Endothelial cell of umbilical vein (primary cell): ENCODE data around the gene CLEC11A. TPM values are rescaled to one million over a fixed set of nuclear protein-coding genes. Genes with fewer than 3 reads are reported as not detected.
A peak's percentile ranks its signal among the peaks of the same experiment; 100 is the strongest.

ENCODE experiments used
- BruUV-seq: library from RNA; stranded (reverse); fragments of 400-500 nt; replicated peaks from 2 replicates; lab custom pipeline; 2021; lab: Mats Ljungman, UMichigan
- CTCF ChIA-PET: fragments of 300-600, 350-600 bp; sonication (Branson Sonifier 250); formaldehyde crosslinking; loops from one replicate; lab custom pipeline; 2021; ENCODE audit warnings: antibody characterized with exemption, inconsistent platforms; lab: Charles Lee
- POLR2A ChIA-PET: fragments of 300-600, 350-600 bp; sonication (Branson Sonifier 250); formaldehyde crosslinking; loops from one replicate; lab custom pipeline; 2021; ENCODE audit warnings: antibody characterized with exemption, inconsistent platforms; lab: Charles Lee
- DNase-seq: peaks from one replicate; pipeline ENCODE4 v3.0.0-alpha.2; 2011; ENCODE audit warnings: low read depth, low spot score
- FAIRE-seq: peaks from 2 replicates; lab custom pipeline; 2011; peaks lifted over from hg19 to GRCh38; lab: Jason Lieb, UNC
- H2AFZ ChIP-seq: 2 replicates; pipeline ENCODE4 v1.6.0; 2012; ENCODE audit warnings: low read depth, low read length, control low read depth, inconsistent platforms
- H3K27ac ChIP-seq: 2 replicates; pipeline ENCODE4 v1.5.1; 2011; ENCODE audit warnings: low read depth, mild to moderate bottlenecking, control low read depth, low read length, moderate library complexity; ENCODE audit not compliant: insufficient read depth
- H3K27me3 ChIP-seq, 2 experiments: 2 replicates each; pipeline versions ENCODE4 v1.6.0 to v1.6.1; 2011; ENCODE audit warnings: low read length in 2 of 2, mixed read lengths in 1 of 2; ENCODE audit not compliant: control insufficient read depth in 2 of 2, insufficient read depth in 2 of 2
- H3K36me3 ChIP-seq, 2 experiments: 2 replicates in 1 of 2; 3 replicates in 1 of 2; pipeline ENCODE4 v1.5.1; 2011; ENCODE audit warnings: low read length in 2 of 2, mild to moderate bottlenecking in 1 of 2, moderate library complexity in 1 of 2; ENCODE audit not compliant: control insufficient read depth in 2 of 2, insufficient read depth in 2 of 2; ENCODE audit errors: extremely low read depth in 1 of 2
- H3K4me1 ChIP-seq: 3 replicates; pipeline ENCODE4 v1.5.1; 2011; ENCODE audit warnings: mild to moderate bottlenecking, low read length; ENCODE audit not compliant: control insufficient read depth, insufficient read depth; ENCODE audit errors: extremely low read depth
- H3K4me2 ChIP-seq: 2 replicates; pipeline ENCODE4 v1.6.1; 2011; ENCODE audit warnings: low read length, control low read depth, mixed read lengths; ENCODE audit not compliant: insufficient read depth
- H3K4me3 ChIP-seq, 3 experiments: fragments of 200-600 bp in 1 of 3; sonication (generic), shearing (Covaris generic) in 1 of 3; replicated peaks in 1 of 3; 2 replicates each; pipeline ENCODE4 v1.5.1; 2011 to 2016; ENCODE audit warnings: control low read depth in 3 of 3, low read length in 3 of 3, mild to moderate bottlenecking in 2 of 3, inconsistent platforms in 1 of 3, low read depth in 1 of 3, moderate library complexity in 1 of 3; ENCODE audit not compliant: insufficient read depth in 1 of 3
- H3K79me2 ChIP-seq: 2 replicates; pipeline ENCODE4 v1.6.0; 2012; ENCODE audit warnings: low read length, inconsistent platforms; ENCODE audit not compliant: control insufficient read depth, insufficient read depth
- H3K9ac ChIP-seq: replicated peaks from 2 replicates; pipeline ENCODE3; 2011; ENCODE audit warnings: low read length, control low read depth; ENCODE audit not compliant: insufficient read depth; ENCODE audit errors: extremely low read depth
- H3K9me1 ChIP-seq: replicated peaks from 3 replicates; pipeline ENCODE4 v1.6.0; 2011; ENCODE audit warnings: mild to moderate bottlenecking, low read length; ENCODE audit not compliant: control insufficient read depth, insufficient read depth; ENCODE audit errors: extremely low read depth
- H3K9me3 ChIP-seq: replicated peaks from 2 replicates; pipeline ENCODE4 v1.5.1; 2012; ENCODE audit warnings: low read length, inconsistent platforms; ENCODE audit not compliant: control insufficient read depth, insufficient read depth
- H4K20me1 ChIP-seq: replicated peaks from 2 replicates; pipeline ENCODE3; 2011; ENCODE audit warnings: mild to moderate bottlenecking, low read length; ENCODE audit not compliant: control insufficient read depth, insufficient read depth; ENCODE audit errors: extremely low read depth
- EZH2 ChIP-seq: IDR thresholded peaks from 2 replicates; pipeline ENCODE4 v1.6.1; 2012; ENCODE audit warnings: borderline replicate concordance, low read depth, mild to moderate bottlenecking, moderate library complexity, low read length, inconsistent platforms; ENCODE audit not compliant: severe bottlenecking
- FOS ChIP-seq: IDR thresholded peaks from 2 replicates; pipeline ENCODE4 v1.6.1; 2011; ENCODE audit warnings: mild to moderate bottlenecking, low read length, moderate library complexity, borderline replicate concordance; ENCODE audit not compliant: insufficient read depth
- GATA2 ChIP-seq: IDR thresholded peaks from 2 replicates; pipeline ENCODE4 v1.7.0; 2011; ENCODE audit warnings: low read depth, mild to moderate bottlenecking, moderate library complexity, mixed read lengths, low read length; ENCODE audit not compliant: insufficient read length, insufficient read depth
- JUN ChIP-seq: IDR thresholded peaks from 2 replicates; pipeline ENCODE4 v1.6.1; 2011; ENCODE audit warnings: borderline replicate concordance, low read depth; ENCODE audit not compliant: insufficient read length, insufficient read depth
- MYC ChIP-seq: IDR thresholded peaks from one replicate; pipeline ENCODE4 v1.6.1; 2011; ENCODE audit warnings: mild to moderate bottlenecking, low read depth, low read length
- POLR2A ChIP-seq: IDR thresholded peaks from 2 replicates; pipeline ENCODE4 v1.6.1; 2012; ENCODE audit warnings: low read depth, mild to moderate bottlenecking, control low read depth, low read length
- POLR2AphosphoS5 ChIP-seq: IDR thresholded peaks from 2 replicates; pipeline ENCODE4 v1.6.1; 2012; ENCODE audit warnings: low read depth, mild to moderate bottlenecking, control low read depth, low read length, moderate library complexity; ENCODE audit not compliant: insufficient read depth
- dilution Hi-C: fragments of 300-500 bp; cut with MboI; formaldehyde crosslinking; loops from one replicate; pipeline ENCODE4 v1.15.0; 2019; ENCODE audit warnings: low sequenced_read_pairs; ENCODE audit not compliant: extremely low pct_ligation_motif_present
- intact Hi-C: fragments of 100-400 bp; cut with micrococcal nuclease; formaldehyde crosslinking; loops from one replicate; pipeline ENCODE4 v1.10.0; 2022
- polyA plus RNA-seq, 4 experiments: library from polyadenylated mRNA; depleted of rRNA in 3 of 4; stranded (reverse) in 3 of 4; unstranded in 1 of 4; fragments of >200 nt; gene quantifications; 2 replicates each; pipeline versions ENCODE4 v1.2.1 to v1.2.3, GENCODE V29; 2011 to 2012; ENCODE audit warnings: missing spikeins in 1 of 4
- total RNA-seq: library from RNA; stranded (reverse); gene quantifications from 2 replicates; pipeline ENCODE4 v1.2.3, GENCODE V29; 2021
- TF ChIP-seq, protein P1 (sequence below): IDR thresholded peaks from 2 replicates; pipeline ENCODE4 v1.6.1; 2011; ENCODE audit not compliant: insufficient read depth, insufficient read length
- TF ChIP-seq, protein P2 (sequence below), 2 donors: IDR thresholded peaks; 1 replicate in 1 of 2; 2 replicates in 1 of 2; pipeline ENCODE4 v1.5.1; 2011; ENCODE audit warnings: low read length in 2 of 2, mild to moderate bottlenecking in 2 of 2, moderate library complexity in 2 of 2, control low read depth in 1 of 2, inconsistent platforms in 1 of 2, low read depth in 1 of 2; ENCODE audit not compliant: insufficient read depth in 1 of 2; ENCODE audit errors: extremely low read depth in 1 of 2

Gene CLEC11A
- total and polyA plus RNA-seq, 2 donors (not counting 3 experiments of a cell fraction or from before 2014, with no cell fraction given), result 10.4 to 30.1 TPM

DNA sequence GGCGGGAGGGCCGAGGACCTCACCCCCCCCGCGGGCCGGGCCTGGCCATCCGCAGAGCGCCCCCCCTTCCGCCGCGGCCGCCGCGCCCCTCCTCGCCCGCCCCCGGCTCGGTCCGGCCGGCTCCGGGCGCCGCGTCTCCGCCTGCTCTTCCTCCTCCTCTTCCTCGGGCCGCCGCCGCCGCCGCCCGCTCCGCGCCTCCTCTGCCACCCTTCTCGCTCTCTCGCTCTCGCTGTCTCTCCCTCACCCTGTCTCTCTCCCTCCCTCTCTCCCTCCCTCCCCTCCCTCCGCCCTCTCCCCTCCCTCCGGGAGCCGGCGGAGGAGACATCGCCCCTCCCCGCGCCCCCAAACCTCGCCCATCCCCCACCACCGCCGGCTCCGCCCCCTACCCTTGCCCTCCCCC is 3.6 kb upstream of the CLEC11A start, which contains the start of gene SHANK1:
Gene SHANK1, minus strand, starts transcription at position 237 of the 400 bp plus-strand sequence. CDS start 2,883 bp downstream, outside the sequence.
- Histone ChIP-seq H2AFZ (no peak within 1 kb of the TSS), H4K20me1 (no peaks in the 10 kb centered on the region), H3K27me3 (peaks cover 3 to 7% of the 10 kb centered on the region in 2 experiments), H3K4me1 (peaks cover 16% of the 10 kb centered on the region), H3K79me2 (no peaks in the 10 kb centered on the region), H3K9ac (no peak within 1 kb of the TSS), H3K9me1 (no peaks in the 10 kb centered on the region), H3K4me3 (peak within 1 kb of the TSS in 1 of 3 experiments; percentile 36), H3K27ac (no peak within 1 kb of the TSS), H3K9me3 (no peaks in the 10 kb centered on the region), H3K36me3 (no peaks in the 10 kb centered on the region), H3K4me2 (no peak within 1 kb of the TSS)
- intact Hi-C loops (no loop called here), dilution Hi-C loops (no loop called here)
- TF ChIP-seq GATA2 (no peak), FOS (no peak), POLR2A (no peak), JUN (no peak), POLR2AphosphoS5 (no peak), MYC (no peak), EZH2 (no peak)
- TF ChIP-seq, protein P1, sequence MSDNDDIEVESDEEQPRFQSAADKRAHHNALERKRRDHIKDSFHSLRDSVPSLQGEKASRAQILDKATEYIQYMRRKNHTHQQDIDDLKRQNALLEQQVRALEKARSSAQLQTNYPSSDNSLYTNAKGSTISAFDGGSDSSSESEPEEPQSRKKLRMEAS, result no peak
- TF ChIP-seq, protein P2, sequence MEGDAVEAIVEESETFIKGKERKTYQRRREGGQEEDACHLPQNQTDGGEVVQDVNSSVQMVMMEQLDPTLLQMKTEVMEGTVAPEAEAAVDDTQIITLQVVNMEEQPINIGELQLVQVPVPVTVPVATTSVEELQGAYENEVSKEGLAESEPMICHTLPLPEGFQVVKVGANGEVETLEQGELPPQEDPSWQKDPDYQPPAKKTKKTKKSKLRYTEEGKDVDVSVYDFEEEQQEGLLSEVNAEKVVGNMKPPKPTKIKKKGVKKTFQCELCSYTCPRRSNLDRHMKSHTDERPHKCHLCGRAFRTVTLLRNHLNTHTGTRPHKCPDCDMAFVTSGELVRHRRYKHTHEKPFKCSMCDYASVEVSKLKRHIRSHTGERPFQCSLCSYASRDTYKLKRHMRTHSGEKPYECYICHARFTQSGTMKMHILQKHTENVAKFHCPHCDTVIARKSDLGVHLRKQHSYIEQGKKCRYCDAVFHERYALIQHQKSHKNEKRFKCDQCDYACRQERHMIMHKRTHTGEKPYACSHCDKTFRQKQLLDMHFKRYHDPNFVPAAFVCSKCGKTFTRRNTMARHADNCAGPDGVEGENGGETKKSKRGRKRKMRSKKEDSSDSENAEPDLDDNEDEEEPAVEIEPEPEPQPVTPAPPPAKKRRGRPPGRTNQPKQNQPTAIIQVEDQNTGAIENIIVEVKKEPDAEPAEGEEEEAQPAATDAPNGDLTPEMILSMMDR (IDR thresholded peaks at IDR 0.05; ENCODE audit: extremely low read depth in 1 of 2, insufficient read depth in 1 of 2, low read depth in 1 of 2, low read length in 2 of 2), result no peak
- DNase-seq (no peak), FAIRE-seq (no peak)
- CTCF ChIA-PET, result no interaction called here
- no TSS peak for BruUV-seq
- POLR2A ChIA-PET, result no interaction called here
